ENCODE results near the gene MLLT1. TPM values are rescaled to one million over a fixed set of nuclear protein-coding genes. Genes with fewer than 3 reads are reported as not detected.

Gene MLLT1
- total and polyA plus RNA-seq, 8 donors, result 3.1 to 33.8 (median 19.6) TPM

GRCh38 chr19:6250024-6250615, 29.7 kb downstream of the MLLT1 start:
- TF ChIP-seq EP300 (IDR thresholded peaks at IDR 0.05) (no peak), POLR2AphosphoS5 (IDR thresholded peaks at IDR 0.05) (no peak), POLR2A (IDR thresholded peaks at IDR 0.05) (no peak), CTCF (IDR thresholded peaks at IDR 0.05) (no peak)
- Histone ChIP-seq H3K27me3 (no peaks in the 10 kb centered on the region), H3K27ac (peak overlapping the region in 1 of 5 donors; percentile 10), H3K4me3 (no peak overlapping the region), H3K9me3 (no peaks in the 10 kb centered on the region), H3K4me1 (peaks cover 8 to 62% (median 33%) of the 10 kb centered on the region in 4 donors), H3K36me3 (peaks cover 0 to 12% (median 5%) of the 10 kb centered on the region in 4 donors)
- intact Hi-C loops (cut with DNase I; ENCODE audit: low total_unique reads), result no loop called here
- DNase-seq, result no peak
- WGBS, 5 donors, result 71 to 88% (median 83%) methylated on average over 4 of the region's 4 CpGs

GRCh38 chr19:6249296-6249695, 30.5 kb downstream of the MLLT1 start:
- no peak for TF ChIP-seq CTCF (IDR thresholded peaks at IDR 0.05)
- no peak for TF ChIP-seq EP300 (IDR thresholded peaks at IDR 0.05)
- no peak for TF ChIP-seq POLR2AphosphoS5 (IDR thresholded peaks at IDR 0.05)
- no peak for TF ChIP-seq POLR2A (IDR thresholded peaks at IDR 0.05)
- Histone ChIP-seq H3K4me1 (peaks cover 8 to 59% (median 34%) of the 10 kb centered on the region in 4 donors), H3K4me3 (no peak overlapping the region), H3K36me3 (peaks cover 0 to 11% (median 3%) of the 10 kb centered on the region in 4 donors), H3K27ac (peak overlapping the region in 2 of 5 donors; percentile 10 to 31), H3K27me3 (no peaks in the 10 kb centered on the region), H3K9me3 (no peaks in the 10 kb centered on the region)
- no peak for DNase-seq
- 74 to 83% (median 81%) methylated on average over 8 to 9 of the region's 9 CpGs for WGBS, 5 donors
- intact Hi-C loops (cut with DNase I; ENCODE audit: low total_unique reads), result no loop called here

GRCh38 chr19:6248844-6249243, 30.9 kb downstream of the MLLT1 start:
- peak overlapping the region in 1 of 5 donors; percentile 31 for H3K27ac ChIP-seq
- TF ChIP-seq POLR2AphosphoS5 (IDR thresholded peaks at IDR 0.05) (no peak), POLR2A (IDR thresholded peaks at IDR 0.05) (no peak)
- no peaks in the 10 kb centered on the region for H3K9me3 ChIP-seq
- H3K4me1 ChIP-seq, result peaks cover 8 to 59% (median 35%) of the 10 kb centered on the region in 4 donors
- no peak for DNase-seq
- 69 to 83% (median 77%) methylated on average over 6 of the region's 6 CpGs for WGBS, 5 donors
- H3K27me3 ChIP-seq, result no peaks in the 10 kb centered on the region
- peaks cover 0 to 7% (median under 1%) of the 10 kb centered on the region in 4 donors for H3K36me3 ChIP-seq
- intact Hi-C loops (cut with DNase I; ENCODE audit: low total_unique reads), result no loop called here
- H3K4me3 ChIP-seq, result no peak overlapping the region

- 67 to 82% (median 76%) methylated on average over 3 of the region's 3 CpGs for WGBS, 5 donors
- intact Hi-C loops (cut with DNase I; ENCODE audit: low total_unique reads), result no loop called here
- no peak for DNase-seq
- Histone ChIP-seq H3K27me3 (no peaks in the 10 kb centered on the region), H3K9me3 (no peaks in the 10 kb centered on the region), H3K36me3 (peaks cover 0 to 6% (median 0%) of the 10 kb centered on the region in 4 donors), H3K4me3 (no peak overlapping the region), H3K4me1 (peaks cover 12 to 59% (median 36%) of the 10 kb centered on the region in 4 donors), H3K27ac (peak overlapping the region in 1 of 5 donors; percentile 31)
- TF ChIP-seq CTCF (IDR thresholded peaks at IDR 0.05) (no peak), POLR2A (IDR thresholded peaks at IDR 0.05) (no peak), POLR2AphosphoS5 (IDR thresholded peaks at IDR 0.05) (no peak), EP300 (IDR thresholded peaks at IDR 0.05) (no peak)
These were observed 31.4 kb downstream of the MLLT1 start for GRCh38 chr19:6248341-6248740.

- 79 to 91% (median 89%) methylated on average over 7 of the region's 7 CpGs for WGBS, 5 donors
- TF ChIP-seq EP300 (IDR thresholded peaks at IDR 0.05) (no peak), POLR2AphosphoS5 (IDR thresholded peaks at IDR 0.05) (no peak), POLR2A (IDR thresholded peaks at IDR 0.05) (no peak), CTCF (IDR thresholded peaks at IDR 0.05) (no peak)
- H3K9me3 ChIP-seq, result no peaks in the 10 kb centered on the region
These were observed 32.8 kb downstream of the MLLT1 start for GRCh38 chr19:6247007-6247288.

More at GRCh38 chr19:6247007-6247288, 32.8 kb downstream of the MLLT1 start:
- no peak for DNase-seq
- peaks cover 20 to 72% (median 44%) of the 10 kb centered on the region in 4 donors for H3K4me1 ChIP-seq
- no peak overlapping the region for H3K27ac ChIP-seq
- intact Hi-C loops (cut with DNase I; ENCODE audit: low total_unique reads), result no loop called here
- no peak overlapping the region for H3K4me3 ChIP-seq
- no peaks in the 10 kb centered on the region for H3K27me3 ChIP-seq
- H3K36me3 ChIP-seq, result peaks cover 0 to 6% (median 0%) of the 10 kb centered on the region in 4 donors

All from stomach (tissue), 9 donors.